Caco-2 (cell line): ENCODE data around the gene ADAMTS9. TPM values are rescaled to one million over a fixed set of nuclear protein-coding genes. Genes with fewer than 3 reads are reported as not detected.

Source experiments
- BruUV-seq: library from RNA; stranded (reverse); fragments of 400-500 nt; replicated peaks from 2 replicates; lab custom pipeline; 2021; lab: Mats Ljungman, UMichigan
- CTCF ChIA-PET: fragments of 300-600 bp; sonication (Branson Sonifier 250); formaldehyde crosslinking; loops from one replicate; lab custom pipeline; 2022; ENCODE audit warnings: antibody characterized with exemption; lab: Charles Lee
- POLR2A ChIA-PET: fragments of 300-600 bp; sonication (Branson Sonifier 250); formaldehyde crosslinking; loops from one replicate; lab custom pipeline; 2022; ENCODE audit warnings: antibody characterized with exemption; lab: Charles Lee
- DNase-seq, 2 experiments: peaks; one replicate each; pipeline versions ENCODE4 v3.0.0 to v3.0.0-alpha.2; 2020 to 2022
- H3K27me3 ChIP-seq: replicated peaks from 2 replicates; pipeline ENCODE4 v1.6.0; 2011; ENCODE audit warnings: low read length; ENCODE audit not compliant: control insufficient read depth, insufficient read depth
- H3K36me3 ChIP-seq: 2 replicates; pipeline ENCODE4 v1.5.1; 2011; ENCODE audit warnings: low read length; ENCODE audit not compliant: control insufficient read depth, insufficient read depth
- H3K4me1 ChIP-seq: fragments of 250-450 bp; sonication (Bioruptor Pico); 2 replicates; pipeline ENCODE4 v1.5.1; 2020; ENCODE audit warnings: mild to moderate bottlenecking
- H3K4me3 ChIP-seq: 2 replicates; pipeline ENCODE4 v1.5.1; 2011; ENCODE audit warnings: low read depth, mild to moderate bottlenecking, control low read depth, low read length
- H3K9me3 ChIP-seq: fragments of 250-450 bp; sonication (Bioruptor Pico); 2 replicates; pipeline ENCODE4 v1.5.1; 2020; ENCODE audit warnings: mild to moderate bottlenecking, moderate library complexity
- H3K27ac Mint-ChIP-seq: one replicate; pipeline ENCODE4 v1.8.0; 2022; ENCODE audit warnings: mixed read lengths; ENCODE audit not compliant: unreplicated experiment
- H3K27me3 Mint-ChIP-seq: one replicate; pipeline ENCODE4 v1.8.0; 2022; ENCODE audit warnings: mixed read lengths; ENCODE audit not compliant: insufficient read depth, unreplicated experiment
- H3K36me3 Mint-ChIP-seq: one replicate; pipeline ENCODE4 v1.8.0; 2022; ENCODE audit warnings: mild to moderate bottlenecking, mixed read lengths; ENCODE audit not compliant: insufficient read depth, unreplicated experiment
- H3K4me1 Mint-ChIP-seq: one replicate; pipeline ENCODE4 v1.8.0; 2022; ENCODE audit warnings: low read depth, mixed read lengths; ENCODE audit not compliant: unreplicated experiment
- H3K4me3 Mint-ChIP-seq: one replicate; pipeline ENCODE4 v1.8.0; 2022; ENCODE audit warnings: mild to moderate bottlenecking, moderate library complexity, mixed read lengths; ENCODE audit not compliant: unreplicated experiment
- H3K9me3 Mint-ChIP-seq: one replicate; pipeline ENCODE4 v1.8.0; 2022; ENCODE audit warnings: mixed read lengths; ENCODE audit not compliant: unreplicated experiment
- intact Hi-C: fragments of 100-400 bp; cut with micrococcal nuclease; formaldehyde crosslinking; loops from one replicate; pipeline ENCODE4 v1.10.0; 2022; ENCODE audit not compliant: unreplicated experiment
- total RNA-seq: library from RNA; stranded (reverse); gene quantifications from 2 replicates; pipeline ENCODE4 v1.2.3, GENCODE V29; 2022
- TF ChIP-seq, protein P1 (sequence below), 2 experiments: fragments of 200-600 bp in 1 of 2; IDR thresholded peaks; 1 replicate in 1 of 2; 2 replicates in 1 of 2; pipeline versions ENCODE4 v1.5.1 to v1.8.0; 2011 to 2022; ENCODE audit warnings: antibody characterized with exemption in 1 of 2, control low read depth in 1 of 2, inconsistent platforms in 1 of 2, low read depth in 1 of 2, low read length in 1 of 2, mild to moderate bottlenecking in 1 of 2, moderate library complexity in 1 of 2; ENCODE audit not compliant: insufficient read depth in 1 of 2, severe bottlenecking in 1 of 2, unreplicated experiment in 1 of 2

The ADAMTS9 gene
- total RNA-seq, 1 experiment from 2014 or later: 4.0 TPM

GRCh38 chr3:64675687-64676247 is 12.0 kb downstream of the ADAMTS9 start:
- Mint-ChIP-seq H3K4me1 (peaks cover 7% of the 10 kb centered on the region), H3K27ac (no peak overlapping the region), H3K4me3 (no peak overlapping the region), H3K36me3 (no peaks in the 10 kb centered on the region), H3K27me3 (no peaks in the 10 kb centered on the region), H3K9me3 (no peaks in the 10 kb centered on the region)
- Histone ChIP-seq H3K36me3 (no peaks in the 10 kb centered on the region), H3K4me3 (no peak overlapping the region), H3K4me1 (peaks cover 15% of the 10 kb centered on the region), H3K9me3 (no peaks in the 10 kb centered on the region), H3K27me3 (no peaks in the 10 kb centered on the region)
- CTCF ChIA-PET: no interaction called here
- intact Hi-C loops: no loop called here
- TF ChIP-seq, protein P1, sequence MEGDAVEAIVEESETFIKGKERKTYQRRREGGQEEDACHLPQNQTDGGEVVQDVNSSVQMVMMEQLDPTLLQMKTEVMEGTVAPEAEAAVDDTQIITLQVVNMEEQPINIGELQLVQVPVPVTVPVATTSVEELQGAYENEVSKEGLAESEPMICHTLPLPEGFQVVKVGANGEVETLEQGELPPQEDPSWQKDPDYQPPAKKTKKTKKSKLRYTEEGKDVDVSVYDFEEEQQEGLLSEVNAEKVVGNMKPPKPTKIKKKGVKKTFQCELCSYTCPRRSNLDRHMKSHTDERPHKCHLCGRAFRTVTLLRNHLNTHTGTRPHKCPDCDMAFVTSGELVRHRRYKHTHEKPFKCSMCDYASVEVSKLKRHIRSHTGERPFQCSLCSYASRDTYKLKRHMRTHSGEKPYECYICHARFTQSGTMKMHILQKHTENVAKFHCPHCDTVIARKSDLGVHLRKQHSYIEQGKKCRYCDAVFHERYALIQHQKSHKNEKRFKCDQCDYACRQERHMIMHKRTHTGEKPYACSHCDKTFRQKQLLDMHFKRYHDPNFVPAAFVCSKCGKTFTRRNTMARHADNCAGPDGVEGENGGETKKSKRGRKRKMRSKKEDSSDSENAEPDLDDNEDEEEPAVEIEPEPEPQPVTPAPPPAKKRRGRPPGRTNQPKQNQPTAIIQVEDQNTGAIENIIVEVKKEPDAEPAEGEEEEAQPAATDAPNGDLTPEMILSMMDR (IDR thresholded peaks at IDR 0.05; ENCODE audit: insufficient read depth in 1 of 2, low read depth in 1 of 2, low read length in 1 of 2, severe bottlenecking in 1 of 2, unreplicated experiment in 1 of 2): no peak
- DNase-seq: no peak
- POLR2A ChIA-PET: no interaction called here
- no TSS peak for BruUV-seq

DNA sequence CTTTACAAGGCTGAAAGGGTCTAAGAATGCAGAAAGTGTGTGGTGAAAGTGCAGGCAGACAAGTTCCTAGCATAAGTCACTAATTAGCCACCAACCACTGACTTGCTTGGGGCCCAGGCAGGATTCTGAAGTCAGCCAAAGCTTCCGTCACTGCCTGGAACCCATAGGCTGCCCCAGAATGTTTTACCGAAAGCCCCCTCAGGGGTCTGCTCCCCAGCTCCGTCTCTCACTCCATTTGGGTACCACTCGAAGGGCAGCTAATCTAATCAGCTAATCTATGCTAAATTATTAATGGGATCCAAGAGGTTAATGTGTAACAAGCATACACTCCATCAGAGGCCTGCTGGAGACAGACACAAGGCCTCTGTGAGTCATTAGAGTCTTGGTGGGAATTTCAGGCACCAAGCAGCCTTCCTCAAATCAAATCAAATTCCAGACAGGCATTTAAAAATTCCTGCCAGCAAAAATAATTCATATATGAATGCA is 13.2 kb downstream of the ADAMTS9 start:
- no peak for DNase-seq
- BruUV-seq: no TSS peak
- Mint-ChIP-seq H3K4me3 (no peak overlapping the region), H3K36me3 (no peaks in the 10 kb centered on the region), H3K27ac (peak overlapping the region; percentile 42), H3K9me3 (no peaks in the 10 kb centered on the region), H3K27me3 (no peaks in the 10 kb centered on the region), H3K4me1 (peaks cover 7% of the 10 kb centered on the region)
- intact Hi-C loops: no loop called here
- Histone ChIP-seq H3K4me3 (no peak overlapping the region), H3K27me3 (no peaks in the 10 kb centered on the region), H3K36me3 (no peaks in the 10 kb centered on the region), H3K9me3 (no peaks in the 10 kb centered on the region), H3K4me1 (peaks cover 15% of the 10 kb centered on the region)
- TF ChIP-seq, protein P1 (IDR thresholded peaks at IDR 0.05; ENCODE audit: insufficient read depth in 1 of 2, low read depth in 1 of 2, low read length in 1 of 2, severe bottlenecking in 1 of 2, unreplicated experiment in 1 of 2): no peak
- CTCF ChIA-PET: interaction anchor here (1.1 kb wide), 1 partner anchor 141 kb away, joined by 3 read pairs; no protein-coding TSS in a partner anchor
- POLR2A ChIA-PET: no interaction called here

- Histone ChIP-seq H3K36me3 (no peaks in the 10 kb centered on the region), H3K4me1 (peaks cover 15% of the 10 kb centered on the region), H3K9me3 (no peaks in the 10 kb centered on the region), H3K27me3 (no peaks in the 10 kb centered on the region), H3K4me3 (no peak overlapping the region)
- POLR2A ChIA-PET: no interaction called here
- no peaks in the 10 kb centered on the region for H3K36me3 Mint-ChIP-seq
- intact Hi-C loops: no loop called here
- CTCF ChIA-PET: no interaction called here
- no peak overlapping the region for H3K27ac Mint-ChIP-seq
- peaks cover 7% of the 10 kb centered on the region for H3K4me1 Mint-ChIP-seq
- no peaks in the 10 kb centered on the region for H3K9me3 Mint-ChIP-seq
- DNase-seq: no peak
- no peaks in the 10 kb centered on the region for H3K27me3 Mint-ChIP-seq
- H3K4me3 Mint-ChIP-seq: no peak overlapping the region
- TF ChIP-seq, protein P1 (IDR thresholded peaks at IDR 0.05; ENCODE audit: insufficient read depth in 1 of 2, low read depth in 1 of 2, low read length in 1 of 2, severe bottlenecking in 1 of 2, unreplicated experiment in 1 of 2): no peak
- BruUV-seq: no TSS peak
Observed at GRCh38 chr3:64673159-64673715, 14.6 kb downstream of the ADAMTS9 start.
